DOHH2 (cell line): ENCODE data around the gene LARGE1.

Experiments used
- H3F3A ChIP-seq: fragments of 200-600 bp; sonication (generic), shearing (Covaris generic); 2 replicates; pipeline ENCODE4 v1.6.0; 2016; ENCODE audit warnings: antibody characterized with exemption, mild to moderate bottlenecking; ENCODE audit not compliant: control insufficient read depth, insufficient read depth
- H3K27ac ChIP-seq: fragments of 200-600 bp; sonication (generic); 2 replicates; pipeline ENCODE4 v1.5.1; 2014; ENCODE audit warnings: low read depth, mild to moderate bottlenecking, low read length, moderate library complexity
- H3K27me3 ChIP-seq: fragments of 200-600 bp; sonication (generic); 2 replicates; pipeline ENCODE4 v1.6.1; 2014; ENCODE audit warnings: mild to moderate bottlenecking, low read length, mixed read lengths; ENCODE audit not compliant: control insufficient read depth
- H3K36me3 ChIP-seq: fragments of 200-600 bp; sonication (generic); 2 replicates; pipeline ENCODE4 v1.6.1; 2014; ENCODE audit warnings: mild to moderate bottlenecking, low read length, moderate library complexity, mixed read lengths; ENCODE audit not compliant: control insufficient read depth
- H3K4me1 ChIP-seq: fragments of 200-600 bp; sonication (generic); 2 replicates; pipeline ENCODE4 v1.6.1; 2014; ENCODE audit warnings: mild to moderate bottlenecking, low read length, mixed read lengths; ENCODE audit not compliant: control insufficient read depth
- H3K4me2 ChIP-seq: fragments of 200-600 bp; sonication (generic); 2 replicates; pipeline ENCODE4 v1.6.0; 2014; ENCODE audit warnings: mild to moderate bottlenecking, low read length, moderate library complexity
- H3K4me3 ChIP-seq: fragments of 200-600 bp; sonication (generic); 2 replicates; pipeline ENCODE4 v1.5.1; 2014; ENCODE audit warnings: mild to moderate bottlenecking, low read length, mixed read lengths
- H3K79me2 ChIP-seq: fragments of 200-600 bp; sonication (generic); 2 replicates; pipeline ENCODE4 v1.6.1; 2014; ENCODE audit warnings: mild to moderate bottlenecking, low read length, mixed read lengths; ENCODE audit not compliant: control insufficient read depth
- H3K9me2 ChIP-seq: fragments of 200-600 bp; sonication (generic); replicated peaks from 2 replicates; pipeline ENCODE4 v1.6.1; 2014; ENCODE audit warnings: mild to moderate bottlenecking, low read length, mixed read lengths; ENCODE audit not compliant: control insufficient read depth
- H3K9me3 ChIP-seq: fragments of 200-600 bp; sonication (generic); 2 replicates; pipeline ENCODE4 v1.6.1; 2014; ENCODE audit warnings: antibody characterized with exemption, low read length, mixed read lengths; ENCODE audit not compliant: control insufficient read depth, insufficient read depth
- H4K20me1 ChIP-seq: fragments of 200-600 bp; sonication (generic); 2 replicates; pipeline ENCODE4 v1.6.0; 2014; ENCODE audit warnings: low read depth, mild to moderate bottlenecking, antibody characterized with exemption, low read length, moderate library complexity; ENCODE audit not compliant: control insufficient read depth, insufficient read depth
- CTCF ChIP-seq: fragments of 200-600 bp; sonication (generic); IDR thresholded peaks from one replicate; pipeline ENCODE4 v1.5.1; 2014; ENCODE audit warnings: antibody characterized with exemption, mild to moderate bottlenecking, low read depth, low read length; ENCODE audit not compliant: poor library complexity, severe bottlenecking
- EZH2phosphoT487 ChIP-seq: fragments of 200-600 bp; sonication (generic); IDR thresholded peaks from 2 replicates; pipeline ENCODE4 v1.6.1; 2017; ENCODE audit warnings: borderline replicate concordance, mild to moderate bottlenecking, antibody characterized with exemption, low read length, moderate library complexity, mixed read lengths

The LARGE1 gene

GRCh38 chr22:33404723-33405122 lies 515.6 kb downstream of the LARGE1 start:
- H3K27ac ChIP-seq, result no peak overlapping the region
- H3K9me2 ChIP-seq, result no peaks in the 10 kb centered on the region
- TF ChIP-seq EZH2phosphoT487, result no peak
- TF ChIP-seq CTCF, result no peak
- H3K36me3 ChIP-seq, result no peaks in the 10 kb centered on the region
- H3K4me3 ChIP-seq, result no peak overlapping the region
- H3K4me2 ChIP-seq, result no peak overlapping the region
- H3K27me3 ChIP-seq, result no peaks in the 10 kb centered on the region
- H3K79me2 ChIP-seq, result no peaks in the 10 kb centered on the region
- H3K9me3 ChIP-seq, result no peaks in the 10 kb centered on the region
- H3K4me1 ChIP-seq, result peaks cover 8% of the 10 kb centered on the region
- no peaks in the 10 kb centered on the region for H3F3A ChIP-seq
- H4K20me1 ChIP-seq, result no peaks in the 10 kb centered on the region

GRCh38 chr22:33402325-33402724 lies 518.0 kb downstream of the LARGE1 start:
- H3K4me1 ChIP-seq, result peaks cover 9% of the 10 kb centered on the region
- H3K9me3 ChIP-seq, result no peaks in the 10 kb centered on the region
- peaks cover 3% of the 10 kb centered on the region; the same call in 1 of the 2 replicates for H3K27me3 ChIP-seq
- no peak overlapping the region for H3K27ac ChIP-seq
- H3K4me2 ChIP-seq, result no peak overlapping the region
- TF ChIP-seq CTCF (no peak), EZH2phosphoT487 (no peak)
- H3K9me2 ChIP-seq, result no peaks in the 10 kb centered on the region
- H3K79me2 ChIP-seq, result no peaks in the 10 kb centered on the region
- H4K20me1 ChIP-seq, result no peaks in the 10 kb centered on the region
- no peaks in the 10 kb centered on the region for H3K36me3 ChIP-seq
- no peaks in the 10 kb centered on the region for H3F3A ChIP-seq
- H3K4me3 ChIP-seq, result no peak overlapping the region

GRCh38 chr22:33401291-33401690 lies 519.0 kb downstream of the LARGE1 start:
- Histone ChIP-seq H3F3A (no peaks in the 10 kb centered on the region), H3K4me2 (no peak overlapping the region), H3K36me3 (no peaks in the 10 kb centered on the region), H3K9me2 (no peaks in the 10 kb centered on the region), H3K27me3 (peaks cover 3% of the 10 kb centered on the region; the same call in 1 of the 2 replicates), H3K4me1 (peaks cover 9% of the 10 kb centered on the region), H3K9me3 (no peaks in the 10 kb centered on the region), H3K27ac (no peak overlapping the region), H4K20me1 (no peaks in the 10 kb centered on the region), H3K79me2 (no peaks in the 10 kb centered on the region), H3K4me3 (no peak overlapping the region)
- TF ChIP-seq EZH2phosphoT487 (no peak), CTCF (no peak)

GRCh38 chr22:33400891-33401290 lies 519.4 kb downstream of the LARGE1 start:
- Histone ChIP-seq H3K79me2 (no peaks in the 10 kb centered on the region), H3K4me3 (no peak overlapping the region), H3K36me3 (no peaks in the 10 kb centered on the region), H3K27me3 (peaks cover 3% of the 10 kb centered on the region; the same call in 1 of the 2 replicates), H3F3A (no peaks in the 10 kb centered on the region), H4K20me1 (no peaks in the 10 kb centered on the region), H3K4me1 (peaks cover 9% of the 10 kb centered on the region), H3K9me3 (no peaks in the 10 kb centered on the region), H3K27ac (no peak overlapping the region), H3K4me2 (no peak overlapping the region), H3K9me2 (no peaks in the 10 kb centered on the region)
- TF ChIP-seq EZH2phosphoT487 (no peak), CTCF (no peak)
